Kasumi-1 (cell line): ENCODE results near the gene ANTXR1.

Experiments
- DNase-seq, 2 experiments: peaks; one replicate each; lab custom pipeline; 2025; lab: John Stamatoyannopoulos, UW

Gene ANTXR1

GRCh38 chr2:69073928-69074570 lies 61.1 kb downstream of the ANTXR1 start:
- DNase-seq, result no peak

GRCh38 chr2:69074918-69075317 lies 61.9 kb downstream of the ANTXR1 start:
- no peak for DNase-seq

GRCh38 chr2:69075486-69075885 lies 62.5 kb downstream of the ANTXR1 start:
- no peak for DNase-seq

GRCh38 chr2:69076601-69077000 lies 63.6 kb downstream of the ANTXR1 start:
- no peak for DNase-seq

- no peak for DNase-seq
These were observed 64.4 kb downstream of the ANTXR1 start for GRCh38 chr2:69077252-69077950.

- no peak for DNase-seq
These were observed 67.1 kb downstream of the ANTXR1 start for GRCh38 chr2:69080071-69080470.

GRCh38 chr2:69081001-69081580 lies 68.1 kb downstream of the ANTXR1 start:
- peak in 1 of 2 experiments; percentile 0 for DNase-seq

- no peak for DNase-seq
These were observed 68.8 kb downstream of the ANTXR1 start for GRCh38 chr2:69081757-69082156.

- DNase-seq, result no peak
These were observed 69.5 kb downstream of the ANTXR1 start for GRCh38 chr2:69082430-69082997.

GRCh38 chr2:69083235-69083748 lies 70.3 kb downstream of the ANTXR1 start:
- no peak for DNase-seq

GRCh38 chr2:69084492-69084891 lies 71.5 kb downstream of the ANTXR1 start:
- DNase-seq, result no peak

GRCh38 chr2:69086466-69086865 lies 73.5 kb downstream of the ANTXR1 start:
- no peak for DNase-seq

- no peak for DNase-seq
These were observed 74.4 kb downstream of the ANTXR1 start for GRCh38 chr2:69087211-69087911.

GRCh38 chr2:69087912-69088240 lies 74.9 kb downstream of the ANTXR1 start:
- no peak for DNase-seq

- DNase-seq, result no peak
These were observed 75.5 kb downstream of the ANTXR1 start for GRCh38 chr2:69088466-69088865.

- DNase-seq, result no peak
These were observed 76.3 kb downstream of the ANTXR1 start for GRCh38 chr2:69089266-69089665.

GRCh38 chr2:69089998-69090397 lies 77.0 kb downstream of the ANTXR1 start:
- DNase-seq, result no peak

GRCh38 chr2:69090820-69091219 lies 77.8 kb downstream of the ANTXR1 start:
- DNase-seq, result no peak

- no peak for DNase-seq
These were observed 79.9 kb downstream of the ANTXR1 start for GRCh38 chr2:69092857-69093256.

GRCh38 chr2:69095305-69095704 lies 82.3 kb downstream of the ANTXR1 start:
- no peak for DNase-seq

- DNase-seq, result no peak
These were observed 83.5 kb downstream of the ANTXR1 start for GRCh38 chr2:69096326-69097095.
